ENCODE data around the gene SMARCC2.
A peak's percentile ranks its signal among the peaks of the same experiment; 100 is the strongest.
"Not testable (repeated sequence)": the region's sequence is repeated elsewhere in the genome, so short reads cannot be mapped to it uniquely, and the experiment has no call there.

The SMARCC2 gene

DNA sequence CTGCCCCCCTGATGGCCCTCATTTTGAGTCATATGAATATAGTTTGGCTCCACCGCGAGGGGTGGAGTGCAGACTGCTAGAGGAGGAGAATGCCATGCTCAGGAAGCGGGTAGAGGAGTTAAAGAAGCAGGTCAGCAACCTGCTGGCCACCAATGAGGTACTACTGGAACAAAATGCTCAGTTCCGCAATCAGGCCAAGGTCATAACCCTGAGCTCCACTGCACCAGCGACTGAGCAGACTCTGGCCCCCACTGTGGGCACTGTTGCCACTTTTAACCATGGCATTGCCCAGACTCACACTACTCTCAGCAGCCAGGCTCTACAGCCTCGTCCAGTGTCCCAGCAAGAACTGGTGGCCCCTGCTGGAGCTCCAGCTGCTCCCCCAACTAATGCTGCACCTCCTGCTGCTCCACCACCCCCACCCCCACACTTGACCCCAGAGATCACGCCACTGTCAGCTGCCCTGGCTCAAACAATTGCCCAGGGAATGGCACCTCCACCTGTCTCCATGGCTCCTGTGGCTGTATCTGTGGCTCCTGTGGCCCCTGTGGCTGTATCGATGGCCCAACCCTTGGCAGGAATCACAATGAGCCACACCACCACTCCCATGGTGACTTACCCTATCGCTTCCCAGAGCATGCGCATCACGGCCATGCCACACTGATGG is 67.9 kb downstream of the SMARCC2 start:
- H3K4me3 ChIP-seq (ENCODE audit: low read length), result no peak overlapping the region
- DNase-seq (ENCODE audit: low read depth), result no peak
- TF ChIP-seq, protein P1, sequence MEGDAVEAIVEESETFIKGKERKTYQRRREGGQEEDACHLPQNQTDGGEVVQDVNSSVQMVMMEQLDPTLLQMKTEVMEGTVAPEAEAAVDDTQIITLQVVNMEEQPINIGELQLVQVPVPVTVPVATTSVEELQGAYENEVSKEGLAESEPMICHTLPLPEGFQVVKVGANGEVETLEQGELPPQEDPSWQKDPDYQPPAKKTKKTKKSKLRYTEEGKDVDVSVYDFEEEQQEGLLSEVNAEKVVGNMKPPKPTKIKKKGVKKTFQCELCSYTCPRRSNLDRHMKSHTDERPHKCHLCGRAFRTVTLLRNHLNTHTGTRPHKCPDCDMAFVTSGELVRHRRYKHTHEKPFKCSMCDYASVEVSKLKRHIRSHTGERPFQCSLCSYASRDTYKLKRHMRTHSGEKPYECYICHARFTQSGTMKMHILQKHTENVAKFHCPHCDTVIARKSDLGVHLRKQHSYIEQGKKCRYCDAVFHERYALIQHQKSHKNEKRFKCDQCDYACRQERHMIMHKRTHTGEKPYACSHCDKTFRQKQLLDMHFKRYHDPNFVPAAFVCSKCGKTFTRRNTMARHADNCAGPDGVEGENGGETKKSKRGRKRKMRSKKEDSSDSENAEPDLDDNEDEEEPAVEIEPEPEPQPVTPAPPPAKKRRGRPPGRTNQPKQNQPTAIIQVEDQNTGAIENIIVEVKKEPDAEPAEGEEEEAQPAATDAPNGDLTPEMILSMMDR (conservative IDR thresholded peaks at IDR 0.05; ENCODE audit: low read depth, low read length), result no peak

DNA sequence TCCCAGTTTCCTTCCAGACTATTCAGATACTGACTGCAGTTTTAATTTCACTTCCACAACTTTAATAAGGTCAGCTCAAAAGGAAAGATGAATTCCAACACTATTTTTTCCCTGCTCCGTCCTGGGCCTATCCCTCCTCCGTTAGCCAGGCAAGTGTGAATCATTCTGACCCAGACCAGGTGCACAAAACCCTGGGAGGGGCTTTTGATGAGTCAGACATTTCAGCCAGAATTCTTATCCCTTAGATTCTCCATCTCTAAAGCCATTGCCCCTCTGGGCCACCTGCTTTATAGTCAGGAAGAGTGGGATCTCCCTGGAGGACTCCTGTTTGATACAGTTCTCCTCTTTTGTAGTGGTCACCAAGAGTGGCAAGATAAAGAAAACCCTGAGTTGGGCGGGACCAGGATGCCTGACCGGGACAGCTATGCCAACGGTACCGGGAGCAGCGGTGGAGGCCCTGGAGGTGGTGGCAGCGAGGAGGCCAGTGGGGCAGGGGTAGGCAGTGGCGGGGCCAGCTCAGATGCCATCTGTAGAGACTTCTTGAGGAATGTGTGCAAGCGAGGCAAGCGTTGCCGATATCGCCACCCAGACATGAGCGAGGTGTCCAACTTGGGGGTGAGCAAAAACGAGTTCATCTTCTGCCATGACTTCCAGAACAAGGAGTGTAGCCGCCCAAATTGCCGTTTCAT is 69.0 kb downstream of the SMARCC2 start:
- DNase-seq (ENCODE audit: low read depth), result no peak
- H3K4me3 ChIP-seq (ENCODE audit: low read length), result no peak overlapping the region
- TF ChIP-seq, protein P1 (conservative IDR thresholded peaks at IDR 0.05; ENCODE audit: low read depth, low read length), result no peak

DNA sequence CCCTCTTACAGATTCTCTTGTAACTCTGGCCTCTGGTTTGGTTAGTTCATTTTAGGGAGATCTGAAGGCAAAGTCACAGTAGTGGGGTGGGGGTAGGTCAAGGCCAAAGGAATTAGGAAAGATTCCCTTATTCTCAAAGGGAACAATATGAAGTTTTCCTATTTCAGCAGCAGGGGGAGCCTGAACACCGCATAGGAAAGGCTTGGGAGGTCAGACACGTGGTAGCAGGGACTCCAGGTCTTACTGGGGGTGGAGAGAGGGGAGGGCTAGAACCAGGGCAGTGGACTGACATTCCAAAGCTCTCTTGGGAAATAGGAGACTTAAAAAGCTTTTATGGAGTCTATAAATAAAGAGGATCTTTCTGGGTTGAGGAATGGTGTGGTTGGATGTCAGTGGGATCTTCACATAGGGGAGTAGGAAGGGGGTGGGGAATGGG is 69.9 kb downstream of the SMARCC2 start:
- peak; percentile 80 for DNase-seq (ENCODE audit: low read depth)
- peak overlapping the region; percentile 86 for H3K4me3 ChIP-seq (ENCODE audit: low read length)
- TF ChIP-seq, protein P1 (conservative IDR thresholded peaks at IDR 0.05; ENCODE audit: low read depth, low read length), result peak; percentile 82

DNA sequence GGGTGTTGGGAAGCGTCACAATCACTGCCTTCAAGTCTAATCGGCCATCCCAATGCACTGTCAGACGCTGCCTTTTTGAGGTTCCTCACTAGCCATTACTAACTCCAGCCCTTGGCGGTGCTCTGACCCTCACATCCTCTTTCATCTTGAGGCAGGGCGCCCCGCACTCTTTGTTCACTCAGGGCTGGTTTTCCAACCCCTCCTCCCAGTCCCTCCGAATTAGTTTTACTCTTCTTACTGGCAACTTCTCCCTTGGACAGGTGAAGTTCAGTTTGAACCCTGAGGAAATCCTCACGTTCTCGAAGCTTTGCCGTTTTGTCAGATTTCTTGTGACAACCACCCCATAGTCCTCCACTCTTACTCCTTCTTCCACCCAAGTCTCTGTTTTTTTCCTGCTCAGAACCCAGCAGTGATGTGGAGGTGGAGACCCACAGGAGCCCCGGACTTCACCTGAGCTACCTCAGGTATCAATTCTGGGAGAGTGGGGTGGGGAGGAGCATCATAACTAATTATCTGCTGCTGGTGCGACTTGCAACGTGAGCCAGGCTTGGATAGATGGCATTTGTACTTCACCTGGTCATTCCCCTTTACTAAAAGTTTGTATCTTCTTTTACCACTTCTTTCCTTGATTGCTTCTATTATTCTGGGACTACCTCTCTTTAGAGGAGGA is 70.5 kb downstream of the SMARCC2 start:
- TF ChIP-seq, protein P1 (conservative IDR thresholded peaks at IDR 0.05; ENCODE audit: low read depth, low read length), result no peak
- peak overlapping the region; percentile 86 for H3K4me3 ChIP-seq (ENCODE audit: low read length)
- no peak for DNase-seq (ENCODE audit: low read depth)

DNA sequence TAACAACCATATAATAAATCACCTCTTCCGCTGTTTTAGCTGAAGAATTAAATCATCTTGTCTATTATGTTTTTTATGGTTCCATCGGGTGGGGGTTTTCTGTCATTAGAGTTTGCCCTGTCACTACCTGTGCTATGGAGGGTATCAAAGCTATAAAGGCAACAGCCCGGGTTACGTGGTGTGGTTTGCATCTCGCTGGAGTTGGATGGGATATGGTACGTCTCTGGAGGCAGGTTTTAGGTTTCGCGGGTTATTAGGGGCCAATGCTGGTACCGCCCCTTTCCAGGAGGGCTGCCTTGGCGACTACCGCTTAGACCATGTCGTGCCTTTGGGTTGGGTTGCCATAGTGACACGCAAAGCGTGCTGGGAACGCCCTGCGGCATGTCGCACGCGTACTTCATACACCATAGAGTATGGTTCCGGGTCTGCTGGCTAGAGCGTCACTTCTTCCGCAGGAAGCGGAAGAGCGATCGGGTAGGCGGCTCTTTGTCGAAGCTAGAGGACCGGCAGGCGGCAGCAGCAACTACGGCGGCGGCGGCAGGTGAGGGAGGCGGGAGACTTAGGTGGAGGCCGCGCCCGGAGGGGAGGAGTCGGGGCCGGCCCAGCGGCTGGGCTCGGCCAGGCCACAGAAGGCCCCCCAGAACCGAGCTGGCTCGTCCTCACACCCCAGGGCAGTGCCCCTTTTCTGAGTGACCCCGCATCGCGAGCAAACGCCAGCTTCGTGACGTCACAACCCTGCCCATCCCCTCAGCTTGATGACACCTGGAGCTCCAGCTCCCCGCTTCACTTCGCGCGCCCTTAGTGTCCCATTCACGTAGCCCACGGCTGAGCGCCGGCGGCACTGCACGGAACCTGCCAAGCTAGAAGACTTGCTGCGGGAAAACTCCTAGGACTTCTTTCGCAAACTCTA is 71.2 kb downstream of the SMARCC2 start, which contains the start of gene ZC3H10:
Gene ZC3H10, plus strand, starts transcription at position 489 of the 910 bp plus-strand sequence. CDS start 2,297 bp downstream, outside the sequence.
- peak; percentile 98 for DNase-seq (ENCODE audit: low read depth)
- peak within 1 kb of the TSS; percentile 96 for H3K4me3 ChIP-seq (ENCODE audit: low read length)
- TF ChIP-seq, protein P1 (conservative IDR thresholded peaks at IDR 0.05; ENCODE audit: low read depth, low read length), result peak; percentile 49

DNA sequence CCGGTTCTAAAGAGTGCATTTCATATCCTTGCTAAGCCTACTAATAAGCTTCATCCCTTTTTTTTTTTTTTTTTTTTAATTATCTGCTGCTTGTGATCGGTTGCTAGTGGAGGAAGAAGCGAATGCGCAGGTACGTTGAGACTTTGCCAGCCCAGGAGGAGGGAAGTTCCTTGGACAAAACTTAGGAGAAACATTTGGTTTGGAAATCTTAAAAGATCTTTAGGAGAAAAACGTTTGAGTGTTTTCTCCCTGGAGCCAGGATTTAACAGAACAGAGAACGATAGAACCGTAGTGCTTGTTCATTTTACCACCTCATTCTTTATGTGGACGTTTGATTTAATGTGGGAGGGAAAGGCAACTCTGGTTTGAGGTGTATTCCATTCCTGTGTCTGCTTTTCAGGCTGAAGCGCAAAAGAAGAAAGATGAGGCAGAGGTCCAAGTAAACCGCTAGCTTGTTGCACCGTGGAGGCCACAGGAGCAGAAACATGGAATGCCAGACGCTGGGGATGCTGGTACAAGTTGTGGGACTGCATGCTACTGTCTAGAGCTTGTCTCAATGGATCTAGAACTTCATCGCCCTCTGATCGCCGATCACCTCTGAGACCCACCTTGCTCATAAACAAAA is 72.1 kb downstream of the SMARCC2 start:
- peak overlapping the region; percentile 96 for H3K4me3 ChIP-seq (ENCODE audit: low read length)
- not testable (repeated sequence) for DNase-seq (ENCODE audit: low read depth)

Data from retinal pigment epithelial cell (primary cell).